Muscle of back (tissue), 11 donors: Measurements from ENCODE around the gene PKN2. TPM values are rescaled to one million over a fixed set of nuclear protein-coding genes. Genes with fewer than 3 reads are reported as not detected.
A peak's percentile ranks its signal among the peaks of the same experiment; 100 is the strongest.

Experiments used
- DNase-seq, 3 donors: peaks; one replicate each; pipeline versions ENCODE4 v3.0.0 to v3.0.0-alpha.2; 2013
- polyA plus RNA-seq, 10 donors: library from polyadenylated mRNA; unstranded; fragments of 120-200 nt; gene quantifications; one replicate each; pipeline ENCODE4 v1.2.1, GENCODE V29; 2013; ENCODE audit not compliant: insufficient read length in 10 of 10

The PKN2 gene
- polyA plus RNA-seq, 10 donors, result 22.5 to 48.0 (median 35.6) TPM

DNA sequence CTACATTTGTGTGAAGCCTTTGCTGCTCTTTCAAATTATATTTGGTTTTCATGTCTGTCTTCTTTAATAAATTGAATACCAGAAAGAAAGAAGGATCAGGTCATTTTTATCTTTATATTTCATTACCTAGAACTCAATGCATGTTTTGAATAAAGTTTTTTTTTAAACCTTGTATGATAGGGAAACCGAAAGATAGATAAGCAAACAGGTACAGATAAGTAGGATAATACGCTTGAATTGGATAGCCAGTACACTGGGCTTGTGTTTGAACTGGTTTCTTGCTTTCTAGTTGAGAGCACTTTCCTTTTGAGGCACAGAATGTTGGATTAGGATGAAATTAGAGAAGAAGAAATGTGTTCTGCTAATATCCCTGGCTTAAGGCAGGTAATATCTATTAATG, 46.9 kb downstream of the PKN2 start:
- no peak for DNase-seq

DNA sequence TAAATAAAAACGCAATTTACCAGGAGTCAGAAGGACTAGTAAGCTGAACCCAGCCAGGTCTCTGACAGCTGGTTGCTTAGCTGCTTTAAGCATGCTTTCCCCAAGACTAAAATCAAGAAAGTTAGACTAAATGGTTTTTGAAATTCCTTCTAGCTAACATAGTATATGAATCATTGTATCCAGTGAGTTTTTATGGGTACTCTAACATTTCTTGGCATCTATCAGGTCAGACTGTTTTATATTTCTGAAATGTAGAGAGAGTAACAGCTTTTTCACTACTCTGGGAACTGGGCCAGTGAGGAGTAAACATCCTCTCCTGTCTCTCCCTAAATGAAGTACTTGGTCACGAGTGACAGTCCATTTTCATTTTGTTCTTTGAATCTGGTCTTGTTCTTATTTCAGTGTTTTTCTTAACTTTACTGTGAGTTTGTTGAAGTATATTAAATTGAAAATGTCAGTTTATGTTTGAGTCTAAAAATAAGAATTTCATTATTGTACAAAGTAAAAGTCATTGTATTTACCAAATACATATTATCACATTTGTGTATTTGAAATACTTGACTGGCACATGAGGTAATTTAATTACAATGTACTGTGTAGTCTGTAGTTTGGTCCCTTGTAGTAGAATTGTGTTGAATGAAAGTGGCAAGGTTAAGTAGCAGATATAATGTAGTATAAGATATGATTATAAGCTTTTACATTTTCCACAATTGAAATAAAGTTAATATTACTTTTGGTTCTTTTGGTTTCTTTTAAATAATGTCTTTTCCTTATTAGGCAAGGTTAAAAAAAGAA, 47.6 kb downstream of the PKN2 start:
- DNase-seq, result peak; percentile 69 to 87 (median 86)

DNA sequence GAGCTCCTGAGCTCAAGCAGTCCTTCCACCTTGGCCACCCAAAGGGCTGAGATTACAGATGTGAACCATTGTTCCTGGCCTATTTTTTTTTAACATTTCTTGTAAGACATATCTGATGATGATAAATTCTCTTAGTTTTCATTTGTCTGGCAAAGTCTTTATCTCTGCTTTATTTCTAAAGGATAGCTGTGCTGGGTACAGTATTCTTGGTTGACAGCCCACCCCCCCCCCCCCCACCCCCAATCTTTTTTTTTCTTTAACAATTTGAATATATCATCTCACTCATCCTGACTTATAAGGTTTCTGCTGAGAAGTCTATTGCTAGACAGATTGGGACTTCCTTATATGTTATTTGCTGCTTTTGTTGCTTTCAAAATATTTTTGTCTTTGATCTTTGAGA, 51.3 kb downstream of the PKN2 start:
- DNase-seq, result no peak

DNA sequence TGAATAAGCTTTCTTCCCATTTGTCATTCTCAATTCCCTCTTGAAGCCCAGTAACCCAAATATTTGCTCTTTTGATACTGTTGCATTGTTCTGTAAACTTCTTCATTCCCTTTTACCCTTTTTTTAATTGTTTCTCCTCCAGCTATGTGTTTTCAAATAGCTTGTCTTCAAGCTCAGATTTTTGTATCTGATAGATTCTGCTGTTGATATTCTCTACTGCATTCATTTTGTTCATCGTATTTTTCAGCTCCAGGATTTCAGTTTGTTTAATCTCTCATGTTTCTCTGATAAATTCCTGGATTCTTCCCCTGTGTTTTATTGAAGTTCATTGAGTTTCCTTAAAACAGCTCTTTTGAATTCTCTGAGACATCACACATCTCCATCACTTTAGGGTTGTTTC, 51.8 kb downstream of the PKN2 start:
- DNase-seq, result no peak

DNA sequence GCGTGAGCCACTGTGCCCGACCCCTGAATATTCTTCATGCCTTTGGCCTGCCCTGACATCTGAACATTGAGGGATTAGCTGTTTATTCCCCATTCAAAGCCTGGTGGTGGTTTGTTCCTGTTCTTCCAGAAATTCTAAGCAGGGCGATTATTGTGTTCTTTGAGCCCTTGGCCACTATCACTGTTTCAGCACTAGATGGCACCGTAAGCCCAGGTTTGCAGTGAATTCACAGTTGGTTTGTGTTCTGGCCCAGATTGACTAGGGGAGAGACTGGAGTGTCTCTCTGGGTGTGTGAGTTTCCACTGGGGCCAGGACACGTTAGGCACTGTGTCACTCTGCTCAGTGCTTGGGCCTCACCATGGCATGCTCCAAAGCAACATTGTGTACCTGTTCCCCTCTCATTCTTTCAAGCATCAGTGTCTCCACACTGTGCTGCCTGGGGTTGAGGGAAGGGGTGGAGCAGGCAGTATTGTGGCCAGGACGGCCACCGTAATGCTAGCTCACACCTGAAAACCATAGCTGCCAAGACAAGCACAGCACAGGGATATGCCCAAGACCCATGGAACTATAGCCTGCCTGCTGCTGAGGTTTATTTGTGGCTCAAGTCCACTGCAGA, 52.7 kb downstream of the PKN2 start:
- peak in 1 of 3 donors; percentile 4 for DNase-seq

DNA sequence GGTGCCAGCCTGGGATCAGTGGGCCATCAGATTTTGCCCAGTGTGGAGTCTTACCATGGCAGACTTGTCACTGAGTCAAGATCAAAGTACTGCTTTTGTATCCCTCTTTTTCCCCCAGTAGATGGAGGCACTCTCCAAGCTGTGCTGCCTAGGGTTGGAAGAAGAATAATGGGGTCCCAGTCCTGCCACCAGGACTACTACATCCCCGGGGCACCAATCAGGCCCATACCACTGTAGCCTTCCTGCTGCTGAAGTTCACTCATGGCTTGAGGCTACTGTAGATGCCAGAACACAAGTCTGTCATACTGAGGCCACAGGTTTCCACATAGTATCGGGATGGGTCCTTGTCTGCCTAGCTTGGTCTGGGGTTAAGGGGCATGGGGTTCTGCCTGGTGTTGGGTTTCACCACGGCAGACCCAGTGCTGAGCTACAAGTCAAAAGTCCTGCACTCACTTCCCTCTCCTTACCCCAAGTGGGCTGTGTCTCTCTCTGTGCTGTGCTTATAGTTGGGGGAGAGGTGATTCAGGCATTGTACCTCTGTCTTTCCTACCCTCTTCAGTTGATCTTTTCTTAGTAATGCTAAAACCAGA, 53.4 kb downstream of the PKN2 start:
- no peak for DNase-seq

DNA sequence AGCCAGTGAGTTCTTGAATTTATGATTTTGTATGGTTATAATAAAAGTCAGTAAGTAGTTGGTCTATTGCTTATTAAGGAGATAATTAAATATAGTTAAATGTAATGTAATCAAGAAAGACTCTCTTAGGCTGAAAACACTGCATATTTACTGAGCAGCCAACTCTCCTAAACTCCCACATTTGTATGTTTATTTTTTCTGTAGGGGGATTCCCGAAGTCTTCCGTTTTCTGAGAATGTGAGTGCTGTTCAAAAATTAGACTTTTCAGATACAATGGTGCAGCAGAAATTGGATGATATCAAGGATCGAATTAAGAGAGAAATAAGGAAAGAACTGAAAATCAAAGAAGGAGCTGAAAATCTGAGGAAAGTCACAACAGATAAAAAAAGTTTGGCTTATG, 56.7 kb downstream of the PKN2 start:
- no peak for DNase-seq

DNA sequence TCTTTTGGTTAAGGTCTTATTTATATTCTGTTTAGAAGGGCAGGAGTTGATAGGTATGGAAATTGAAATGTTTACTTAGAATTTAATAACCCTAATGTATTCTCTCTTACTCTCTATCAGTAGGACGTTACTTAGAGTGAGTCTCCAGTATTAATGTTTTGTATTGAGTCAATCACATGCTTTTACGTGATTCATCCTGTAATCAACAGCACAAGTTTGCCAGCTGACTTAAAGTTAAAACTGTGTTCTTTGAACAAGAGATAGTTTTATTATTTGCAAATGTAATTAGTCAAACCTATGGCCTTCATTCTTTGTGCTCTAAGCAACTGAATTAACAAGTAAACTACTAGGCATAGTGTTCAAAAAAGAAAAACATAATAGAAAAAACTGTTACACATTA, 57.3 kb downstream of the PKN2 start:
- DNase-seq, result no peak

DNA sequence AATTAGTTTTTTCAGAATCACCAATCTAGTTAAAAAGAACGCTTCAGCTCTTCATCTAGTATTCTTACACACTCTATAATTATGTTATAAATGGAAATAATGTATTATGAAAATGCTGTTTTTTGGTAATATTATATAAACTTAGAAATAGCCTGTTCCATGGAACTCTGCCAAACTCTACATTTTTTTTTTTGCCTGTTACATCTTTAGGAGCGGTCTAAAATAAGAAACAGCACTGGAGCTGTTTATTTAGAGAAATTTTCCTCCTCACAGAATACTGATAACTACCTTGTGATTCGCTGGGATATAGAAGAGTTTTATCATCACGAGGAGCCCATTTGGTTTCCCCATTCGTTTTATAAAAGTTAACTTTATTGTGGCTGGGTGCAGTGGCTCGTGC, 58.5 kb downstream of the PKN2 start:
- DNase-seq, result peak in 2 of 3 donors; percentile 6 to 25

DNA sequence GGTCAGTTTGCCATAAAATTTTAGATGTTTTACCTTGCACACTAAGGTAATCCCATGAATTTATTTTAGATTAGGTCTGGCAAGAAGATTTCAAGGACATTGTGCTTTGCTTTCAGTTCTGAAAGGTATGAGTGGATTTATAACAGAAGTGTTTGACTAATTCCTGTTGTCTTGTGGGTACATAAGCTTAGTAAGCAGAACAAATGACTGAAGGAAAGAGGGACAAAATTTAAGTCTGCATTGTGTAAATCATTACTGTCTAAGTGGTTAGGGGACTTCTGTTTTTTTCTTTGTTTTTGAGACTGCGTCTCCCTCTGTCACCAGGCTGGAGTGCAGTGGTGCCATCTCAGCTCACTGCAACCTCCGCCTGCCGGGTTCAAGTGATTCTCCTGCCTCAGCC, 60.1 kb downstream of the PKN2 start:
- DNase-seq, result no peak

DNA sequence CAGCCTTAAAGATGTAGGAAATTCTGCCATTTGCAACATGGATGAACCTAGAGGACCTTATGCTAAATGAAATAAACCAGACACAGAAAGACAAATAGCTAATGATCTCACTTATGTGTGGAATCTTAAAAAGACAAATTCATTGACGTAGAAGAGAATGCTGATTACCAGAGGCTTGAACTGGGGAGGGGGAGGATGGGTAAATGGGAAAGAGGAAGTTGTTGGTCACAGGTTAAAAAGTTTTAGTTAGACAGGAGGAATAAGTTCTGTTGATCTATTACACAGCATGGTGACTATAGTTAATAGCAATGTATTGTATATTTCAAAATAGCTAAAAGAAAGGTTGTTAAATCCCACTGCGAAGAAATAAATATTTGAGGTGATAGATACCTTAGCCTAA, 62.8 kb downstream of the PKN2 start:
- no peak for DNase-seq

DNA sequence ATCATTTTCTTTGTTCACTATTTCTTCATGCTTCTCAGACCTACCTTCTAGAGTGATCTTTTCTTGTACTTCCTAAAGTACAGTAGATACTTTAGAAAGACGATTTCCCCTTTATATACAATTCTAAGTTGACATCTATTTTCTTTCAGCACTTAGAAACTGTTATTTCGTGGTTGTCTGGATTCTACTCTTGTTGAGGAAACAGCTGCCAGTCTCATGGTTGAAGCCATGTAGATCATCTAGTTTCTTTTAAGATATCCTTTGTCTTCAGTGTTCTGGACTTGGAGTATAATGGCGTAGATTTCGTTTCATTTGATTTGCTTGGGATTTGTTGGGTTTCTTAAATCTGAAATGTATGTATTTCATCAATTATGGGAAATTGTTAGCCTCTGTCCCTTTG, 67.6 kb downstream of the PKN2 start:
- no peak for DNase-seq

DNA sequence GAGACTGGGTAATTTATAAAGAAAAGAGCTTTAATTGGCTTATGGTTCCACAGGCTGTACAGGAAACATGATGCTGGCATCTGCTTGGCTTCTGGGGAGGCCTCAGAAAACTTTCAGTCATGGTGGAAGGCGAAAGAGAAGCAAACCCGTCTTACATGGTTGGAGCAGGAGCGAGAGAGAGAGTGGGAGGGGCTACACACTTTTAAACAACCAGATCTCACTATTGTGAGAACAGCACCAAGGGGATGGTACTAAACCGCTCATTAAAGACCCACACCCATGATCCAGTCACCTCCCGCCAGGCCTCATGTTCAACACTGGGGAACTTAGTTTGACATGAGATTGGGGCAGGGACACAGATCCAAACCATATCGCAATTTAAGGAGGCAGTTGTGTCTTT, 69.4 kb downstream of the PKN2 start:
- DNase-seq, result no peak

DNA sequence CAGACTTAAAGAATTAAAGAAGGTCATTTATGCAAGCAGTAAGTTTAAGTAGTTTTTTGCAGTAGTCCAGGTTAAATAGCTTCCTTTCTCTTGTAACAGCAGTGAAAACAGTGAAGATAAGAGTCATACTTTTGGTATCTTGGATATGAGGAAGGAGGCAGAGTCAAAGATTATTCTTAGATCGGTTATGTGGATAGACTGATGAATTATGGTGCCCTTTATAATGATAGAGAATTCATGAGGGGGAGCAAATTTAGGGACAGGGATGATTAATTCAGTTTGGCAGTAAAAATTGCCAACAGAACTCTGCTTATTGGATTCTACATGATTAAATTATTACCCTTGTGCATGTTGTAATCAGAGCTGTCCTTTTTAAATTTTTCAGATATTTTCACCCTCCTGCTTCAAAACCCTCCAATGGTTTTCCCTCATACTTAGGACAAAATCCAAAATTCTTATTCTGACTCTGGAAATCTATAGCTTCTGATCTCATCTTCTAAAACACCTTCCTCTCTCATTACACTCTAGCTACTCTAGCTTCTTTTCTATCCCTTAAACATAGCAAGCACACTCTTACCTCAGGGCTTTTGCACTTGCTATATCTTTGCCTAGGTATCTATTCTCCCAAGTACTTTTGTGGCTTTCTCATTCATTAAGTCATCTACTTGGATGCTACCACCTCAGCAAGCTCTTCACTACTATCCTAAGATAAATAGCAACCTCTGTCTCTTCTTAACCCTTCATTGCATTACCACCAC, 79.8 kb downstream of the PKN2 start:
- peak in 1 of 3 donors; percentile 57 for DNase-seq

DNA sequence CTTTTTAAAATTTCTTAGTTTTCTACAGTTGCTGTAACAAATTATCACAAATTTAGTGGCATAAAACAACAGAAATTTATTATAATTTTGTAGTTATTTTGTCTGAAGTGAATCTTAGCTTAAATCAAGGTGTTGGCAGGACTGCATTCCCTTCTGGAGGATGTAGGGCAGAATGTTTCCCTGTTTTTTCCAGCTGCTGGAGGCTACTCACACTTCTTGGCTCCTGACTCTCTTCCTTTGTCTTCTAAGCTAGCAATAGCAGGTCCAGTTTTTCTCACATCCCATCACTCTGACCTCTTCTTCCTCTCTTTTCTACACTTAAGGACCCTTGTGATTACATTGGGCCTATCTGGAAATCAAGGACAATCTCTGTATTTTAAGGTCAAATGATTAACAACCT, 84.1 kb downstream of the PKN2 start:
- no peak for DNase-seq

DNA sequence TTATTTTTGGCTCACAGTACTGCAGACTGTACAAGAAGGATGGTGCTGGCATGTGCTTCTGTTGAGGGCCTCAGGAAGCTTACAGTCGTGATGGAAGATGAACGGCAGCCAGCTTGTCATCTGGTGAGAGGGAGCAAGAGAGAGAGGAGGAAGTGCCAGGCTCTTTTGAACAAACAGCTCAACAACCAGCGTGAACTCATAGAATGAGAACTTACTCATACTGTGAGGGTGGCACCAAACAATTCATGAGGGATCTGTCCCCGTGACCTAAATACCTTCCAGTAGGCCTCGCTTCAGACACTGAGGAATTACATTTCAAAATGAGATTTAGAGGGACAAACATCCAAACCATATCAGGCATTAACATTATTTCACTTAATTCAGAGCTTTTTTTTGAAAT, 84.7 kb downstream of the PKN2 start:
- DNase-seq, result no peak

DNA sequence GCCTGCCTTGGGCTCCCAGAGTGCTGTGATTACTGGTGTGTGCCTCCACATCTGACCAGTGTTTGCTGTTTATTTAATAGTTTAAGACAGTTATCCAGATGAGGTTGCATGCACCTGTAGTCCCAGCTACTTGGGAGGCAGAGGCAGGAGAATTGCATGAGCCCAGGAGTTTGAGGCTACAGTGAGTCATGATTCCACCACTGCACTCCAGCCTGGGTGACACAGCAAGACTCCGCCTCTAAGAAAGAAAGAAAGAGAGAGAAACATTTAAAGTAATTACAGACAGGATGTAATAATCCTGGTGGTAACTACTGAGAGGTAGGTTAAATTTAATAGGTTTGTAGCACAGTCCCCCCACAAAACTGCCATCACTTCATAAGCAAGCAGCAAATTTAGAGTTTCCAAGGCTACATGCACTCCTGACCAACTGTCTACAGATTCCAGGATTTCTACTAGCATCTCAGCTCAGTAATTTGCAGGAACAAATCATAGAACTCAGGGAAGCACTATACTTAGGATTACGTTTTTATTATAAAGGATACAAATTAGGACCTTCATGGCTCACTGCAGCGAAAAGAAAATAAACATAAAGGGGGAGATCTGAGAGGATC, 89.6 kb downstream of the PKN2 start:
- no peak for DNase-seq

DNA sequence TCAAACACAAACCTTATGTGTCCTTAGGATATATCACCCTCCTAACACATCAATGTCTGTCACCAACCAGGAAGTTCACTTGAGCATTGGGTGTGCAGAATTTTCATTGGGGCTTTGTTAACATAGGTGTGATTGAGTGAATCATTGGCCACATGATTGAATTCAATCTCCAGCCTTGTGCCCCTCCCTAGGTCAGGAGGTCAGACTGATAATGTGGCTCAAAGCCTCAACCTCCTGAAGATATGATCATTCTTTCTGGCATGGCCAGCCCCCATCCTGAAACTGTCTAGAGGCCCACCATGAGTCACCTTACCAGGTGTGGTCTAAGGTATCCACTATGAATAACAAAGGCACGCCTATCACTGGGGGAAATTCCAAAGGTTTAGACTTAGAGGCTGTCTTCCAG, 90.1 kb downstream of the PKN2 start:
- no peak for DNase-seq

DNA sequence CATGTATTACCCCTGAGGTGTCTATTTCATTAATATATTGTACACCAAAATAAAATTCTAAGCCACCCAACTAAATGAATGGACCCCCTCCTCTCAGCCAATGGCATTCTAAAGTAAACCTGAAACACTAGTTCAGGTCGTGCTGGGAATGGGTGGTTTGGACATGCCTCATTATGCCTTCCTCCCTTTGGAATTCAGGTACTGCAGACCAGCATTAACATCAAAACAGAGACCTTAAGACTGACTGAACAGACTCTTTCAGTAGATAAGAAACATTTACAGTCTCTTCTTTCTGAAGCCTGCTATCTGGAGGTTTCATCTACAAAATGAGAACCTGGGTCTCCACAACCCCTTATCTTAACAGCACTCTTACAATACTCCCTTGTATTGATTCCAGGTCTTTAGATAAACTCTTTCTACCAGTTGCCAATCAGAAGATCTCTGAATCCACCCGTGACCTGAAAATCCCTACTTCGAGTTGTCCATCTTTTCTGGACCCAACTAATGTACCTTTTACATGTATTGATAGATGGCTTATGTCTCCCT, 93.6 kb downstream of the PKN2 start:
- DNase-seq, result no peak

DNA sequence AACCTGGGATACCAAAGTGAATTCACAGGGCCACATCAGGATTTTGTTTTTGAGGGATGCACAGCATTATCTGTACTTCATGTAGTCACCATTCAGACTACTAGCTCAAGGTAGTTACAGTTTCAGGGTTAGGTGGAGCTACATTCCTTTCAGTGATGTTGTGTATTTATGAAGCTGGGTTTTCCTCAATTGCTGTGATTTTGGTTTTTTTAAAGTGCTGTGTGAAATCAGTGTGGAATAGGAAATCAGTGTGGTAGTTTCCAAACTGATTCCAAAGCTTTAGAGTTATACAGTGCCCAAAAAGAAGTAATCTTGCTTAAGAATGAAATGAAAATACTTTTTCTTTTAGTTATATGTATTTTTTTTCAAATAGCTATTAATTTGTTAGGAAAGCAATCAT, 95.8 kb downstream of the PKN2 start:
- no peak for DNase-seq

DNA sequence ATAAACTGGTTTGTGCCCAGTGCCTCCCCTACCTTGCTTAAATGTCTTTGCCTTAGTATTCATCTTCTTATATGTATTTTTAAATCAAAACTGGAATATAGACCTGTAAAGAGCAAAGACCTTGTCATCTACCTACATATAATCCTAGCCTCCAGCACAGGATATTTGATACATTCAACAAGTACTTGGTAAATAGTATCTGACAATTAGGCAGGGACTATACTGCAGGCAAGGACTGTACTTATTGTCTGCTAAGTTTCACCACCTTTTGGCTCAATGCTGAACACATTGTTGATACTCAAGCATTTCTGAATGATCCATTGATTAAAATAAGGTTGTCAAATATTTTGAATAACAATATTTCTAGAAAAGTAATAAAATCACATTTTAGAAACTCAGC, 96.4 kb downstream of the PKN2 start:
- no peak for DNase-seq

DNA sequence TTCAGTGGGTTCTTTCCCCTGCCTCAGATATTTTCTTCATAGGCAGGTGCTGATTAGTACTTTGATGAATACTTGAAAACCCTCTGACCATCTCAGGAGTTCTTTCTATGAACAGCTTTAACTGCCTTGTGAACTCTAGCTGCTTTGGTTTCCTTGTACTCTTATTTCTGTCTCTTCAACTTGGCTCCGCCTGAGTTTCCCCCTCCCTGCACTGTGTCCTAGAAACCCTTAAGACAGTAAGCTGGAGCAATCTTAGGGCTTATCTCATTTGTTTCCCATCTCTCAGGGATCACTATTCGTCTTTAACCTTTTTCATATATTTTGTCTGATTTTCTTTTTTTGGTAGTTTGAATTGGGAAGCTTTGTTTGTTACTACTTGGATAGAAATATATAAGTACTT, 99.1 kb downstream of the PKN2 start:
- peak in 1 of 3 donors; percentile 7 for DNase-seq
